GM12873 (cell line): ENCODE results near the gene WHRN.

Experiments
- TF ChIP-seq, protein P1 (sequence below): IDR thresholded peaks from 2 replicates; pipeline ENCODE4 v1.5.1; 2012; ENCODE audit warnings: low read depth, mild to moderate bottlenecking, moderate library complexity, low read length, control low read depth; ENCODE audit not compliant: insufficient read depth; ENCODE audit errors: missing control alignments

Gene WHRN

DNA sequence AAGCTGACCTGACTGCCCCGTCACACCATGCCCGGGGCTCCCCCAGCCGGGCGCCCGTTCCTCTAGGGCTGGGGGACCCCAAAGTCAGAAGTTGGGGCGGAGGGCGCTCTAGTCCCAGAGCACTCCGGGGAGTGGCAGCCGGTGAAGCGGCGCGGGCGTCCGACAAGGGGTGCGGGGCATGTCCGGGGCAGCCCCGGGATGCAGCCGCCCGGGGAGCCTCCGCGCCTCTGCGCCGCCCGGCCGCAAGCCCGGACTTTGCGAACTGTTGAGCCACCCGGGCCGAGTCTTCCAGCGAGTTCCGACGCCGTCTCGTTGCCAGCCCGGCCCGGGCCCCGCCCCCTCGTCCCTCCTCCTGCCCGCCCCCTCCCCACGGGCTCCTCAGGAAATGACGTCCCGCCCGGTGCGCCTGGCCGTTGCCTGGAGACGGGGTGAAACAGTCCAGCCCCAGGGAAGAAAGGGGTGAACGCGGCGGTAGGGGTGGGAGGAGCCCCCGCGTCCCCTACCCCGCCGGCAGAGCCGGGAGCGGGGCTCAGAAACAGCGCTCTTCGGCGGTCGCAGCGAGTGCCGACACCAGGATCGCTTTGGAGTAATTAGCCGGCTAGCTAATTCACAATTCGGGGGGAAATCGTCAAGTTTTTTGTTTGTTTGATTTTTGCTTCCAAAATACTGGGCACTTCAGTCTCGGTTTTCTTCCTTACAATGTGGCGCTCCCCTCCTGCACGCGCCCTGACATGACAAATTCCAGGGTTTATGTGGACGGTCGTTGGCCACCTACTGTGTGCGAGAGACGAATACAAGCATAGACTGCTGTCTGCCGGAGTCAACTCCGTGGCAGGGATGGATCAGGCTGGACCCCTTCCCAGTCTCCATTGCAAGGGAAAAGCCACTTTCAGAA lies at the start of gene WHRN:
Gene WHRN, minus strand, starts transcription at position 287 of the 895 bp plus-strand sequence. CDS start 672 bp downstream, outside the sequence.
- TF ChIP-seq, protein P1, sequence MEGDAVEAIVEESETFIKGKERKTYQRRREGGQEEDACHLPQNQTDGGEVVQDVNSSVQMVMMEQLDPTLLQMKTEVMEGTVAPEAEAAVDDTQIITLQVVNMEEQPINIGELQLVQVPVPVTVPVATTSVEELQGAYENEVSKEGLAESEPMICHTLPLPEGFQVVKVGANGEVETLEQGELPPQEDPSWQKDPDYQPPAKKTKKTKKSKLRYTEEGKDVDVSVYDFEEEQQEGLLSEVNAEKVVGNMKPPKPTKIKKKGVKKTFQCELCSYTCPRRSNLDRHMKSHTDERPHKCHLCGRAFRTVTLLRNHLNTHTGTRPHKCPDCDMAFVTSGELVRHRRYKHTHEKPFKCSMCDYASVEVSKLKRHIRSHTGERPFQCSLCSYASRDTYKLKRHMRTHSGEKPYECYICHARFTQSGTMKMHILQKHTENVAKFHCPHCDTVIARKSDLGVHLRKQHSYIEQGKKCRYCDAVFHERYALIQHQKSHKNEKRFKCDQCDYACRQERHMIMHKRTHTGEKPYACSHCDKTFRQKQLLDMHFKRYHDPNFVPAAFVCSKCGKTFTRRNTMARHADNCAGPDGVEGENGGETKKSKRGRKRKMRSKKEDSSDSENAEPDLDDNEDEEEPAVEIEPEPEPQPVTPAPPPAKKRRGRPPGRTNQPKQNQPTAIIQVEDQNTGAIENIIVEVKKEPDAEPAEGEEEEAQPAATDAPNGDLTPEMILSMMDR = no peak

- TF ChIP-seq, protein P1 = no peak
Observed at GRCh38 chr9:114553202-114553601, 47.9 kb upstream of the WHRN start.

DNA sequence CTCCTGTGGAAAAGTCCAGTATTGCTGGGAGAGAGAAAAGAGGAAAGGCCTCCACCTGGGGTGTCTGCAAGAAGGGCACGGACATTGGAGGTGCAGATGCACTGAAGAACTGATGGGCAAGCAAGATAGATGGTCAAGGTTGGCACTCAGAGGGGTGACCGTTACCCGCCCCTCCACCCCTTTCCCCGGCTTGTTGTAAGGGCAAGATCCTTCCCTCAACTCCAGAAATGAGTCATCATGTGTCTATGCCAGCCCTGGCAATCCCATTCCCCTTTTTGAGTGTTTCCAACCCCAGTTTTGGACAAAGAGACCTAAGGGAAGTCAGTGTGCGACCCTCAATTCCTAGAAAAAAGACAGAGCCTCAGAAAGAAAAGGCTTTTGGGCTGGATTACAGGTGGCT lies 47.4 kb upstream of the WHRN start:
- TF ChIP-seq, protein P1 = no peak

DNA sequence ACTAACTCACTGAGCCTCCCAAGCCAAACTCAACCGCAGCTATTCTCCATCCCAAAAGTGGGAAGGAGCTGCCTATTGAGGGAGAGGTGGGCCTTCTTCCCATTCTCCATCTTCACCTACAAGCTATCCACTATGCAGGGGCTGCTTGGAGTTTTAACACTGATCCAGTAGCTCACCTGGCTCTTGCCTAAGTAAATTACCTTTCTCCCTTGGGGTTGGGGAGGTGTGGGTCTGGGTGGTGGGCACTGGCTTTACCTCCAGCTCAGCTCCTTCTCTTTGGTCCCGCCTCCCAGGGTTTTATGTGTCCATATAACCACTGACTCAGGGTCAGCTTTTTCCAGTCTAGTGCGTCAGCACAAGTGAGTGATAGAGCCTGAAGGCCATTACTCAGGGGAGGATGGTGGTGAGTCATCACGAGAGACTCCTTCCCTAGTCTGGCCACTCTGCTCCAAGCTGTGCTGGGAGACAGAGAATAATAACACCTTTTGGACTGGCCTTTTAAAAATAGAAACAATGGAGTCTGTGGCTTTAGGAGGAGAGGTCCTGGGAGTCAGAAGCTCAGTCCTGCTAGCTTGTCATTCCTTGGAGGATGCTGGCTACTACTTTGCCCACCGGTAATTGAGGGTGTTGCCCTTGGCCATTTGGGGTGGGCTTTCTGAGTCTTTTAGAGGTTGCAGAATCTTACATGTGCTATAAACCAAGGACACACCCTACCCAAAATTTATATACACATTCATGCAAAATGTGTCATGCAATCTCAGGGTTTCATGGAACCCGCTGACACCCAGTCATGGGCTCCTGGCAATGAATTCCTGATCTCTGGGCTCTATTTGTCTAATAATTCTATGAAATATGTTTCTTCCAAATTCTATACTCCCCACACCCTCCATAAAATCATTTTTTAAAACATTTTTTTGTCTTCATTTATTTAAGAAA lies 46.7 kb upstream of the WHRN start:
- TF ChIP-seq, protein P1 = no peak

DNA sequence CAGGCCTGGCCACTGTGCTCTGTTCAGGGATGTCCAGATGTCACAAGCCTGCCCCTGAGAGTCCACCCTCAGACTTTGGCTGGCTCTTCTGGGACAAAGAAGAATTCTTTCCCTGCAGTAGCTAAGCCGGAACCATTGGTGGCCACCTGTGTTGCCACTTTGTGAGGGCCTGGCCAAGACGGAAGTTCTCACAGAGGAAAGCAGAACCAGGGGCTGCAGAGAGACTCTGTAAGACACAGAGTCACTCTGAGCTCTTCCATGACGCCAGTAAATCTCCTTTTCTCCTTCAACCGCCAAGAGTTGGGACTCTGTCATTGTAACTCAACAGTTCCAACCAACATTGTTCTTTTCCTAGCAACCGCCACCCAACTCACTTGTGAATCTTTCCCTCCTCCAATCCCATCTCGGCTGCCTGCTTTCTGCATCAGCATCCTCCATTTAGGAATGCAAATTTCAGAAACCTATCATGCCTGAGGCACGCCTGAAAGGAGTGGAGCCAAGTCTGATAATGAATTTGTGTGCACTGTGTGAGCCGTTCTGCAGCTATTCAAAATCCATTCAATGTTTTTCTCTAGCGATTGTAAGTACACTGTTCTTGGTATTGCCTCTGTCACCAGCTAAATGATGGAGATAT lies 44.5 kb upstream of the WHRN start:
- TF ChIP-seq, protein P1 = no peak

DNA sequence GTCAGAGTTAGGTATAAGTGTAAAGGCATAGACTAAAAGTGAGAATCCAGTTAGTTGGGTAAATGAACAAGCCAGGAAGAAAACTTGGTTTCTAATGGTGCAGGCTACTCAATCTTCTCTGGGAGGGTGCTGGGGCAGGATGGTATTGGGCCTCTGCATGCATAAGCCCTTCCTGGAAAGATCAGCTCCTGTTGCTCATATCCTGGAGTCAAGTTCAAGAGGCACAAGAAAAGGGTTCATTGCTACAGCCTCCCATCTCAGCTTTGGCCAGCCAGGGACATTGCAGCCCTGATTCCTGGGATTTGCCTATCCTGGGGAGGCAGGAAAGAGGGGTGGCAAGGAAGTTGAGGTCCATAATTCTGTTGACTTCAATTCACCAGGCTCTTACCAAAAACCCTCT lies 41.6 kb upstream of the WHRN start:
- TF ChIP-seq, protein P1 = no peak
